ENCODE data around the gene CFAP119.

CFAP119 gene

DNA sequence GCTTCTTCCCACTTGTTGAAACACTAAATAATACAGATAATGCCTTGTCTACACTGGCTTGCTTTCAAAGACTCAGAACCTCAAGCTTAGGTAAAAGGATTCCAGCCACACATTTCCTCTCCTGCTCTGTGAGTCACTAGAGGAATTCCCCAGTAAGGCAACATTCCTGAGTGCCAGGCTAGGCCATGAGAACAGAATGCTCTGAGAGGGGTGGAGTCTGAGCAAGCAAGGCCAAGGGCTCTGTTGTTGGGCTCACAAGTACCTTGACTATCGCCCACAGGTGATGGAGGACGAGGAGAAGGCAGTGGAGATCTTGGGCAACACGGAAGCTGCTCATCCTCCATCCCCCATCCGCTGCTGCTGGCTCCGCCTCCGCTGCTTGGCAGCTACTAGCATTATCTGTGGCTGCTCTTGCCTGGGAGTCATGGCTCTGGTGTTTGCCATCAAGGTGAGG is 20.4 kb downstream of the CFAP119 start:
- H3K27me3 ChIP-seq (ENCODE audit: low read length): no peaks in the 10 kb centered on the region
- H2AFZ ChIP-seq (ENCODE audit: low read depth, low read length, severe bottlenecking): no peak overlapping the region
- no peak overlapping the region for H3K27ac ChIP-seq (ENCODE audit: low read depth, low read length)
- TF ChIP-seq EZH2phosphoT487 (conservative IDR thresholded peaks at IDR 0.05; ENCODE audit: low read length): no peak
- TF ChIP-seq, protein P1, sequence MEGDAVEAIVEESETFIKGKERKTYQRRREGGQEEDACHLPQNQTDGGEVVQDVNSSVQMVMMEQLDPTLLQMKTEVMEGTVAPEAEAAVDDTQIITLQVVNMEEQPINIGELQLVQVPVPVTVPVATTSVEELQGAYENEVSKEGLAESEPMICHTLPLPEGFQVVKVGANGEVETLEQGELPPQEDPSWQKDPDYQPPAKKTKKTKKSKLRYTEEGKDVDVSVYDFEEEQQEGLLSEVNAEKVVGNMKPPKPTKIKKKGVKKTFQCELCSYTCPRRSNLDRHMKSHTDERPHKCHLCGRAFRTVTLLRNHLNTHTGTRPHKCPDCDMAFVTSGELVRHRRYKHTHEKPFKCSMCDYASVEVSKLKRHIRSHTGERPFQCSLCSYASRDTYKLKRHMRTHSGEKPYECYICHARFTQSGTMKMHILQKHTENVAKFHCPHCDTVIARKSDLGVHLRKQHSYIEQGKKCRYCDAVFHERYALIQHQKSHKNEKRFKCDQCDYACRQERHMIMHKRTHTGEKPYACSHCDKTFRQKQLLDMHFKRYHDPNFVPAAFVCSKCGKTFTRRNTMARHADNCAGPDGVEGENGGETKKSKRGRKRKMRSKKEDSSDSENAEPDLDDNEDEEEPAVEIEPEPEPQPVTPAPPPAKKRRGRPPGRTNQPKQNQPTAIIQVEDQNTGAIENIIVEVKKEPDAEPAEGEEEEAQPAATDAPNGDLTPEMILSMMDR (IDR thresholded peaks at IDR 0.05; ENCODE audit: insufficient read depth, low read length, poor library complexity, severe bottlenecking): no peak
- H3K4me2 ChIP-seq (ENCODE audit: low read depth, low read length, poor library complexity, severe bottlenecking): no peak overlapping the region
- H4K20me1 ChIP-seq (ENCODE audit: low read depth, low read length): no peaks in the 10 kb centered on the region
- H3K36me3 ChIP-seq (ENCODE audit: low read length): 0 out of 2 replicates have a peak, but pooled peaks cover 8% of the 10 kb centered on the region
- no peaks in the 10 kb centered on the region for H3K9me3 ChIP-seq (ENCODE audit: insufficient read depth, low read length)
- no peak overlapping the region for H3K9ac ChIP-seq (ENCODE audit: low read length)
- H3K4me3 ChIP-seq (ENCODE audit: insufficient read depth, low read length, poor library complexity, severe bottlenecking): no peak overlapping the region
- no peaks in the 10 kb centered on the region for H3K9me2 ChIP-seq (replicated peaks; ENCODE audit: insufficient read depth, low read length)
- no peaks in the 10 kb centered on the region for H3K79me2 ChIP-seq (ENCODE audit: insufficient read depth, low read length)
- H3F3A ChIP-seq (ENCODE audit: insufficient read depth): peaks cover 19% of the 10 kb centered on the region

DNA sequence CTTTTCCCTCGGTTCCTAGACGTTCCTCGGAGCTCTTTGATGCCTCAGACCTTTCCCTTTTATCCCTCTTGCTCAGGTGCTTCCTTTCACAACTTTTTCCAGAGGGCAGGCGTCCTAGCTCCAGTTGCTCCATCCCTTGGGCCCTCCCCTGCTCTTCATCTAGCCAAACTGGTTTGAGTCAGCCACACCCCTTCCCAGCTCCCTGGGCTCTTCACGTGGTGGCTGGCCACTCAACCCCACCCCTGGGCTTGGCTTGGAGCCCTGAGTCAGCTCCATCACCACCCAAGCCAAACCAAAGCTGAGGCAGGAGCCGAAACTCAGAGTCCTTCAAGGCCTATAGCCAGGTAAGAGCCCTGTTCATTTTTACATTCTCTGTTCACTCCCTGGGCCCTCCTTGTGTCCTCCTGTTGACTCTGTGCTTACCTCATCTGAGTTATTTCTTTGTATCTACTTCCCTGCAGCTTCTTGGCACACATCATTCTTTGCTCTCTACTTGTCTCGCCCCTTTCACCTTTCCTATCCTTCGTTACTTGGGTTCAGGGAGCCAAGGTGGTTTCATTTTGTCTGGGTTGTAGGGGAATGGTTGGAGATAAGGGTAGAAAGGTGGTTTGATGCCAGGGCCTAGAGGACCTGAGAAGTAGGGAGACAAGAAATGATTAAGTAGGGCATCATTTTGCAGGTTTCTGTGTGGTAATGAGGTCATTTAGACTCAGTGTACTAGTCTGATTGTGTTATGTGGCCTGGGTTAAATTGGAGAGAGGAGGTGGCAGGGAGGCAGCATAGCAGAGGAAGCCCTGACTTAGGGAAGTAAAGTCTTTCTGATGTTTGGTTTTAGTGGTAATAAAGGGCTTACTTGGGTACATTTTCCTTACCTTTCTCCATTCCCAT is 21.3 kb downstream of the CFAP119 start:
- Histone ChIP-seq H3K9me2 (replicated peaks; ENCODE audit: insufficient read depth, low read length) (no peaks in the 10 kb centered on the region), H3K9ac (ENCODE audit: low read length) (no peak overlapping the region), H3K79me2 (ENCODE audit: insufficient read depth, low read length) (no peaks in the 10 kb centered on the region), H4K20me1 (ENCODE audit: low read depth, low read length) (no peaks in the 10 kb centered on the region), H3K27me3 (ENCODE audit: low read length) (no peaks in the 10 kb centered on the region), H3K4me3 (ENCODE audit: insufficient read depth, low read length, poor library complexity, severe bottlenecking) (no peak overlapping the region), H3K4me2 (ENCODE audit: low read depth, low read length, poor library complexity, severe bottlenecking) (no peak overlapping the region), H3K9me3 (ENCODE audit: insufficient read depth, low read length) (no peaks in the 10 kb centered on the region), H2AFZ (ENCODE audit: low read depth, low read length, severe bottlenecking) (no peak overlapping the region), H3K27ac (ENCODE audit: low read depth, low read length) (no peak overlapping the region), H3K36me3 (ENCODE audit: low read length) (peaks cover 8% of the 10 kb centered on the region; the same call in 1 of the 2 replicates), H3F3A (ENCODE audit: insufficient read depth) (peaks cover 17% of the 10 kb centered on the region)
- no peak for TF ChIP-seq EZH2phosphoT487 (conservative IDR thresholded peaks at IDR 0.05; ENCODE audit: low read length)
- TF ChIP-seq, protein P1 (IDR thresholded peaks at IDR 0.05; ENCODE audit: insufficient read depth, low read length, poor library complexity, severe bottlenecking): no peak

DNA sequence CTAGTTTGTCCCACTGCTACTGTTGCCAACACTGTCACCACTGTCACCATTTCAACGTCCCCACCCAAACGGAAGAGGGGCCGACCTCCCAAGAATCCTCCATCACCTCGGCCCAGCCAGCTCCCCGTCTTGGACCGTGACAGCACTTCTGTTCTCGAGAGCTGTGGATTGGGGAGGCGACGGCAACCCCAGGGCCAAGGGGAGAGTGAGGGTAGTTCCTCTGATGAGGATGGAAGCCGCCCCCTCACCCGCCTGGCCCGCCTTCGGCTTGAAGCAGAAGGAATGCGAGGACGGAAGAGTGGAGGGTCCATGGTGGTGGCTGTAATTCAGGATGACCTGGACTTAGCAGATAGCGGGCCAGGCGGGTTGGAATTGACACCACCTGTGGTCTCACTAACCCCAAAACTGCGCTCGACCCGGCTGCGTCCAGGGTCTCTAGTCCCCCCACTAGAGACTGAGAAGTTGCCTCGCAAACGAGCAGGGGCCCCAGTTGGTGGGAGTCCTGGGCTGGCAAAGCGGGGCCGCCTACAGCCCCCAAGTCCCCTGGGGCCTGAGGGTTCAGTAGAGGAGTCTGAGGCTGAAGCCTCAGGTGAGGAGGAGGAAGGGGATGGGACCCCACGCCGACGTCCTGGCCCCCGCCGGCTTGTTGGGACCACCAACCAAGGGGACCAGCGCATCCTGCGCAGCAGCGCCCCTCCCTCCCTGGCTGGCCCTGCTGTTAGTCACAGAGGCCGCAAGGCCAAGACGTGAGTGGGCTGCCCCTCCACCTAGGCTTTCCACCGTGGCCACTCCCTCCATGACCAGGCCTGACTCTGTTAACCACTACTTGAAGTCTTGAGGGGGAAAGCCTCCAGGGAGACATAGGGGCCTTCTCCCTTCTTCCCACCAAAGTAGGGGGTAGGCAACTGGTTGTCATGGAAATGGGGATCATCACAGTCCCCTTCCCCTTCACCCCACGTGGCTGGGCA is 22.6 kb downstream of the CFAP119 start:
- no peak overlapping the region for H3K27ac ChIP-seq (ENCODE audit: low read depth, low read length)
- H3K4me3 ChIP-seq (ENCODE audit: insufficient read depth, low read length, poor library complexity, severe bottlenecking): no peak overlapping the region
- no peak overlapping the region for H3K9ac ChIP-seq (ENCODE audit: low read length)
- H3K36me3 ChIP-seq (ENCODE audit: low read length): peaks cover 10% of the 10 kb centered on the region; the same call in 1 of the 2 replicates
- no peaks in the 10 kb centered on the region for H4K20me1 ChIP-seq (ENCODE audit: low read depth, low read length)
- no peaks in the 10 kb centered on the region for H3K27me3 ChIP-seq (ENCODE audit: low read length)
- no peak overlapping the region for H3K4me2 ChIP-seq (ENCODE audit: low read depth, low read length, poor library complexity, severe bottlenecking)
- TF ChIP-seq EZH2phosphoT487 (conservative IDR thresholded peaks at IDR 0.05; ENCODE audit: low read length): no peak
- TF ChIP-seq, protein P1 (IDR thresholded peaks at IDR 0.05; ENCODE audit: insufficient read depth, low read length, poor library complexity, severe bottlenecking): no peak
- no peak overlapping the region for H2AFZ ChIP-seq (ENCODE audit: low read depth, low read length, severe bottlenecking)
- H3K9me3 ChIP-seq (ENCODE audit: insufficient read depth, low read length): no peaks in the 10 kb centered on the region
- H3K9me2 ChIP-seq (replicated peaks; ENCODE audit: insufficient read depth, low read length): no peaks in the 10 kb centered on the region
- no peaks in the 10 kb centered on the region for H3K79me2 ChIP-seq (ENCODE audit: insufficient read depth, low read length)
- H3F3A ChIP-seq (ENCODE audit: insufficient read depth): peaks cover 6% of the 10 kb centered on the region

Measured in SU-DHL-6 (cell line).